22Rv1 (cell line): ENCODE results near the gene TMEM259.

Source experiments
- H3K27ac ChIP-seq: fragments of 450-650 bp; 2 replicates; pipeline ENCODE4 v1.5.1; 2017
- CTCF ChIP-seq: fragments of 450-650 bp; IDR thresholded peaks from 2 replicates; pipeline ENCODE4 v1.5.1; 2017; ENCODE audit warnings: mild to moderate bottlenecking
- ZFX ChIP-seq: fragments of 450-650 bp; IDR thresholded peaks from 2 replicates; pipeline ENCODE4 v1.6.1; 2017; ENCODE audit warnings: antibody characterized with exemption, borderline replicate concordance

The TMEM259 gene

GRCh38 chr19:1054102-1055027 lies 33.4 kb upstream of the TMEM259 start:
- TF ChIP-seq ZFX, result no peak
- TF ChIP-seq CTCF, result no peak

GRCh38 chr19:1053176-1054101 lies 32.5 kb upstream of the TMEM259 start:
- no peak overlapping the region for H3K27ac ChIP-seq
- TF ChIP-seq CTCF (no peak), ZFX (no peak)

More at GRCh38 chr19:1054102-1055027, 33.4 kb upstream of the TMEM259 start:
- H3K27ac ChIP-seq, result no peak overlapping the region

- TF ChIP-seq ZFX (no peak), CTCF (no peak)
- no peak overlapping the region for H3K27ac ChIP-seq
These were observed 31.5 kb upstream of the TMEM259 start for GRCh38 chr19:1052349-1052975.

- H3K27ac ChIP-seq, result no peak overlapping the region
These were observed 30.9 kb upstream of the TMEM259 start for GRCh38 chr19:1051791-1052190.

GRCh38 chr19:1050989-1051788 lies 30.3 kb upstream of the TMEM259 start:
- TF ChIP-seq CTCF (no peak), ZFX (no peak)
- H3K27ac ChIP-seq, result no peak overlapping the region

More at GRCh38 chr19:1051791-1052190, 30.9 kb upstream of the TMEM259 start:
- no peak for TF ChIP-seq ZFX
- no peak for TF ChIP-seq CTCF

GRCh38 chr19:1049800-1050199 lies 28.9 kb upstream of the TMEM259 start:
- TF ChIP-seq ZFX, result no peak
- TF ChIP-seq CTCF, result no peak
- no peak overlapping the region for H3K27ac ChIP-seq
